SK-N-SH (cell line): ENCODE results near the gene WBP2NL. TPM values are rescaled to one million over a fixed set of nuclear protein-coding genes. Genes with fewer than 3 reads are reported as not detected.

Experiments used
- CTCF ChIA-PET: fragments of 300-600, 350-600 bp; formaldehyde crosslinking; extraction: SDS; loops from one replicate; lab custom pipeline; 2021; lab: Yijun Ruan, JAX
- POLR2A ChIA-PET: fragments of 350-600 bp; sonication (Branson Sonifier 250); formaldehyde crosslinking; extraction: SDS; loops from one replicate; lab custom pipeline; 2020; ENCODE audit warnings: antibody characterized with exemption, inconsistent platforms; lab: Yijun Ruan, JAX
- DNase-seq: peaks from one replicate; pipeline ENCODE4 v3.0.0; 2012
- H2AFZ ChIP-seq: fragments of 200-600 bp; sonication (generic); 2 replicates; pipeline ENCODE4 v1.8.1; 2016; ENCODE audit warnings: antibody characterized with exemption, mild to moderate bottlenecking, low read depth
- H3F3A ChIP-seq: fragments of 200-600 bp; sonication (generic); replicated peaks from 2 replicates; pipeline ENCODE3; 2016; ENCODE audit warnings: antibody characterized with exemption, mild to moderate bottlenecking; ENCODE audit not compliant: insufficient read depth
- H3K27ac ChIP-seq, 2 experiments: fragments of 200-500 bp in 1 of 2; fragments of 200-600 bp in 1 of 2; sonication (Bioruptor generic) in 1 of 2; sonication (generic), shearing (Covaris generic) in 1 of 2; 2 replicates each; pipeline versions ENCODE4 v1.5.1 to v1.6.1; 2014 to 2016; ENCODE audit warnings: low read depth in 2 of 2, inconsistent platforms in 1 of 2, low read length in 1 of 2, mild to moderate bottlenecking in 1 of 2, mixed read lengths in 1 of 2
- H3K27me3 ChIP-seq: fragments of 200-600 bp; sonication (generic), shearing (Covaris generic); 2 replicates; pipeline ENCODE4 v1.6.1; 2016; ENCODE audit warnings: mixed run types; ENCODE audit not compliant: insufficient read depth
- H3K36me3 ChIP-seq, 2 experiments: fragments of 200-500 bp in 1 of 2; fragments of 200-600 bp in 1 of 2; sonication (Bioruptor generic) in 1 of 2; sonication (generic) in 1 of 2; replicated peaks in 1 of 2; 2 replicates each; pipeline versions ENCODE3 to v1.5.1; 2014 to 2016; ENCODE audit warnings: low read length in 1 of 2, mild to moderate bottlenecking in 1 of 2; ENCODE audit not compliant: insufficient read depth in 2 of 2, control insufficient read depth in 1 of 2
- H3K4me1 ChIP-seq, 2 experiments: fragments of 200-500 bp in 1 of 2; fragments of 200-600 bp in 1 of 2; sonication (Bioruptor generic) in 1 of 2; sonication (generic), shearing (Covaris generic) in 1 of 2; 2 replicates each; pipeline versions ENCODE4 v1.5.1 to v1.6.1; 2014 to 2016; ENCODE audit warnings: low read depth in 1 of 2, low read length in 1 of 2, mixed run types in 1 of 2; ENCODE audit not compliant: insufficient read depth in 2 of 2, control insufficient read depth in 1 of 2
- H3K4me2 ChIP-seq: fragments of 200-600 bp; sonication (generic), shearing (Covaris generic); 2 replicates; pipeline ENCODE4 v1.6.1; 2017; ENCODE audit warnings: mixed run types
- H3K4me3 ChIP-seq, 2 experiments: fragments of 200-500 bp in 1 of 2; fragments of 200-600 bp in 1 of 2; sonication (Bioruptor generic) in 1 of 2; sonication (generic), shearing (Covaris generic) in 1 of 2; 2 replicates each; pipeline versions ENCODE4 v1.5.1 to v1.8.1; 2014 to 2016; ENCODE audit warnings: low read depth in 2 of 2, inconsistent platforms in 1 of 2, low read length in 1 of 2, mild to moderate bottlenecking in 1 of 2, mixed read lengths in 1 of 2, moderate library complexity in 1 of 2
- H3K79me2 ChIP-seq: fragments of 200-600 bp; sonication (generic); 2 replicates; pipeline ENCODE4 v1.8.1; 2017; ENCODE audit warnings: mild to moderate bottlenecking; ENCODE audit not compliant: insufficient read depth
- H3K9ac ChIP-seq: fragments of 200-600 bp; sonication (generic); 2 replicates; pipeline ENCODE4 v1.6.1; 2017; ENCODE audit warnings: mixed run types
- H3K9me2 ChIP-seq: fragments of 200-600 bp; sonication (generic); 2 replicates; pipeline ENCODE4 v1.6.1; 2017; ENCODE audit warnings: mixed run types
- H3K9me3 ChIP-seq: fragments of 200-600 bp; sonication (generic); 2 replicates; pipeline ENCODE4 v1.6.1; 2017; ENCODE audit warnings: mixed run types, mild to moderate bottlenecking, moderate library complexity
- H4K20me1 ChIP-seq: fragments of 200-600 bp; sonication (generic); 2 replicates; pipeline ENCODE4 v1.6.1; 2017; ENCODE audit warnings: mild to moderate bottlenecking, mixed run types; ENCODE audit not compliant: insufficient read depth
- ELF1 ChIP-seq: IDR thresholded peaks from 2 replicates; pipeline ENCODE4 v1.4.0; 2012
- EZH2phosphoT487 ChIP-seq: fragments of 200-600 bp; sonication (generic); IDR thresholded peaks from 2 replicates; pipeline ENCODE4 v1.6.1; 2017; ENCODE audit warnings: low read depth, mixed run types, mild to moderate bottlenecking, antibody characterized with exemption, moderate library complexity, borderline replicate concordance
- FOSL2 ChIP-seq: IDR thresholded peaks from 2 replicates; pipeline ENCODE4 v1.4.0; 2012; ENCODE audit warnings: low read depth, mild to moderate bottlenecking, moderate library complexity, borderline replicate concordance
- FOXM1 ChIP-seq: IDR thresholded peaks from 2 replicates; pipeline ENCODE4 v1.4.0; 2012; ENCODE audit warnings: low read depth, mild to moderate bottlenecking
- GATA2 ChIP-seq: sonication (generic); formaldehyde crosslinking; IDR thresholded peaks from 2 replicates; pipeline ENCODE4 v1.5.0; 2020; ENCODE audit warnings: mild to moderate bottlenecking, missing genetic modification reagents
- JUND ChIP-seq: IDR thresholded peaks from 2 replicates; pipeline ENCODE4 v1.4.0; 2012
- MAX ChIP-seq: IDR thresholded peaks from 2 replicates; pipeline ENCODE4 v1.4.0; 2012; ENCODE audit warnings: low read depth
- PBX3 ChIP-seq: IDR thresholded peaks from 2 replicates; pipeline ENCODE4; 2012
- POLR2AphosphoS5 ChIP-seq: IDR thresholded peaks from 2 replicates; pipeline ENCODE4 v1.6.1; 2012; ENCODE audit warnings: low read depth, low read length
- RXRA ChIP-seq: IDR thresholded peaks from 2 replicates; pipeline ENCODE4 v1.4.0; 2012; ENCODE audit warnings: low read depth, mild to moderate bottlenecking, borderline replicate concordance
- SMC3 ChIP-seq: IDR thresholded peaks from 2 replicates; pipeline ENCODE4 v1.6.1; 2012; ENCODE audit warnings: low read depth, low read length, improper control_type of control experiment
- TAF1 ChIP-seq: IDR thresholded peaks from 2 replicates; pipeline ENCODE4 v1.6.1; 2012; ENCODE audit warnings: low read depth, mild to moderate bottlenecking, low read length, moderate library complexity, borderline replicate concordance
- TCF12 ChIP-seq: IDR thresholded peaks from 2 replicates; pipeline ENCODE4 v1.4.0; 2012
- USF2 ChIP-seq: fragments of 150-350 bp; IDR thresholded peaks from 2 replicates; pipeline ENCODE4 v1.6.1; 2017; ENCODE audit warnings: antibody characterized with exemption, low read length, low read depth, borderline replicate concordance
- WGBS: methylation state at CpG from one replicate; pipeline ENCODE4 v1.1.6; 2017; ENCODE audit warnings: low lambda C conversion rate; 5-methylcytosine and 5-hydroxymethylcytosine counted together
- polyA plus RNA-seq, 3 experiments: library from polyadenylated mRNA; depleted of rRNA; stranded (reverse); fragments of >200 nt; gene quantifications; 2 replicates each; pipeline ENCODE4 v1.2.3, GENCODE V29; 2012
- TF ChIP-seq, protein P1 (sequence below): IDR thresholded peaks from 2 replicates; pipeline ENCODE4 v1.4.0; 2012; ENCODE audit warnings: low read depth, borderline replicate concordance
- TF ChIP-seq, protein P2 (sequence below): fragments of 200-600 bp; sonication (generic); IDR thresholded peaks from 2 replicates; pipeline ENCODE4 v1.6.1; 2017; ENCODE audit warnings: antibody characterized with exemption, mild to moderate bottlenecking, moderate library complexity

The WBP2NL gene
- polyA plus RNA-seq, 1 of the 3 experiments (the other 2 are of a cell fraction), result 0.07 TPM

DNA sequence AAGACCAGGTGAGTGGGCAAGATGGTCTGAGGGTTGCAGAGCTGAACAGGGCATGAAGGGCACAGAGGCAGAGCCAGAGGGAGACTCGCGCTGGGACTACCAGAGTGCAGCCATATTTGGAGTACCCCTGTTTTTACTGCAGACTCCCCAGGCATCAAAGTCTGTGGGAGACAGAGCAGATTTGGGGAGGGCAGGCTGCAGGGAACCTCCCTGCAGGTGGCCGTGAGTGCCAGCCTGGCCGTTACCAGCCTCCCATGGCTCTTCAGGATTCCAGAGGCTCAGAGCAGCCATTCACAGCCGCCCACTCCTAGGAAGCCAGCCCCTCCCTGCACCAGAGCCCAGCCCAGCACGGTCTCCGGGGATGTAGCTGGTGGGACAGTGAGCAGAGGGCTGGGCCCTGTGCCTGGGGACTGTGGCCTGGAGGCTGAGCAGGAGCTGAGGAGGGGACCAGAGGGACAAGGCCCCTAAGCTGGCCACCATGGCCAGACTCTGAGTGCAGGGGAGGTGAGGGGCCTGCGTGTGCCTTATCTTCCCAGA, 29.4 kb upstream of the WBP2NL start, which contains the start of gene SEPTIN3:
Gene SEPTIN3, plus strand, starts transcription at position 334 of the 537 bp plus-strand sequence. CDS start 2,050 bp downstream, outside the sequence.
- Histone ChIP-seq H3K79me2 (no peaks in the 10 kb centered on the region), H3F3A (no peaks in the 10 kb centered on the region), H3K9me2 (no peaks in the 10 kb centered on the region), H3K4me3 (no peak within 1 kb of the TSS), H3K9me3 (no peaks in the 10 kb centered on the region), H2AFZ (no peak within 1 kb of the TSS), H4K20me1 (no peaks in the 10 kb centered on the region), H3K36me3 (no peaks in the 10 kb centered on the region), H3K27ac (no peak within 1 kb of the TSS), H3K27me3 (no peaks in the 10 kb centered on the region), H3K9ac (no peak within 1 kb of the TSS), H3K4me2 (no peak within 1 kb of the TSS), H3K4me1 (peaks cover 0 to 10% of the 10 kb centered on the region in 2 experiments; a peak in 1 of 4 replicates)
- WGBS, result 75% methylated on average over 2 of the region's 8 CpGs
- DNase-seq, result peak; percentile 39
- TF ChIP-seq FOSL2 (no peak), SMC3 (no peak), EZH2phosphoT487 (no peak), ELF1 (no peak), TAF1 (no peak), USF2 (no peak), GATA2 (no peak), RXRA (no peak)
- TF ChIP-seq, protein P1, sequence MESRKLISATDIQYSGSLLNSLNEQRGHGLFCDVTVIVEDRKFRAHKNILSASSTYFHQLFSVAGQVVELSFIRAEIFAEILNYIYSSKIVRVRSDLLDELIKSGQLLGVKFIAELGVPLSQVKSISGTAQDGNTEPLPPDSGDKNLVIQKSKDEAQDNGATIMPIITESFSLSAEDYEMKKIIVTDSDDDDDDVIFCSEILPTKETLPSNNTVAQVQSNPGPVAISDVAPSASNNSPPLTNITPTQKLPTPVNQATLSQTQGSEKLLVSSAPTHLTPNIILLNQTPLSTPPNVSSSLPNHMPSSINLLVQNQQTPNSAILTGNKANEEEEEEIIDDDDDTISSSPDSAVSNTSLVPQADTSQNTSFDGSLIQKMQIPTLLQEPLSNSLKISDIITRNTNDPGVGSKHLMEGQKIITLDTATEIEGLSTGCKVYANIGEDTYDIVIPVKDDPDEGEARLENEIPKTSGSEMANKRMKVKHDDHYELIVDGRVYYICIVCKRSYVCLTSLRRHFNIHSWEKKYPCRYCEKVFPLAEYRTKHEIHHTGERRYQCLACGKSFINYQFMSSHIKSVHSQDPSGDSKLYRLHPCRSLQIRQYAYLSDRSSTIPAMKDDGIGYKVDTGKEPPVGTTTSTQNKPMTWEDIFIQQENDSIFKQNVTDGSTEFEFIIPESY, result no peak
- TF ChIP-seq, protein P2, sequence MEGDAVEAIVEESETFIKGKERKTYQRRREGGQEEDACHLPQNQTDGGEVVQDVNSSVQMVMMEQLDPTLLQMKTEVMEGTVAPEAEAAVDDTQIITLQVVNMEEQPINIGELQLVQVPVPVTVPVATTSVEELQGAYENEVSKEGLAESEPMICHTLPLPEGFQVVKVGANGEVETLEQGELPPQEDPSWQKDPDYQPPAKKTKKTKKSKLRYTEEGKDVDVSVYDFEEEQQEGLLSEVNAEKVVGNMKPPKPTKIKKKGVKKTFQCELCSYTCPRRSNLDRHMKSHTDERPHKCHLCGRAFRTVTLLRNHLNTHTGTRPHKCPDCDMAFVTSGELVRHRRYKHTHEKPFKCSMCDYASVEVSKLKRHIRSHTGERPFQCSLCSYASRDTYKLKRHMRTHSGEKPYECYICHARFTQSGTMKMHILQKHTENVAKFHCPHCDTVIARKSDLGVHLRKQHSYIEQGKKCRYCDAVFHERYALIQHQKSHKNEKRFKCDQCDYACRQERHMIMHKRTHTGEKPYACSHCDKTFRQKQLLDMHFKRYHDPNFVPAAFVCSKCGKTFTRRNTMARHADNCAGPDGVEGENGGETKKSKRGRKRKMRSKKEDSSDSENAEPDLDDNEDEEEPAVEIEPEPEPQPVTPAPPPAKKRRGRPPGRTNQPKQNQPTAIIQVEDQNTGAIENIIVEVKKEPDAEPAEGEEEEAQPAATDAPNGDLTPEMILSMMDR, result no peak
- ChIA-PET CTCF (interaction anchor here (0.7 to 1.3 kb wide), 3 partner anchors 11 to 17 kb away, joined by 4 to 6 read pairs (median 5); partner anchors contain the start of gene SMIM45), POLR2A (no interaction called here)

DNA sequence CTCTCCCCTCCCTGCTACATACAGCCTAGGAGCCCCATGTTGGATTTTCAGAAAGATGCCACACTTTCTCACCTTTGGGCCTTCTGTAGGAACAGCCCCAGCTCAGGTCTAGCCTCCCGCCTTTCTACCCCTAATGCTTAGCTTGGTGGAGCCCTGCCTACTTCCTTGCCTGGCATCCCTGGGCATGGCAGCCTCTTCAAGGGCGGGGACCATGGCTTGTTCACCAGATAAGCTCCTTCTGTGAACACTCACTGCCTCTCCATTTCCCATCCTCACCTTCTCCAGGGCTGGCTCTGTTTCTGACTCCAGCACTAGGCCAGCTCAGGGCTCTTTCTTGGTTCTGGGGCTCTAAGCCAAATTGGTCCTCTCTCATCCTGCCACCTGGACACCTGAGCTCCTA, 28.0 kb upstream of the WBP2NL start:
- H3F3A ChIP-seq, result no peaks in the 10 kb centered on the region
- peaks cover 0 to 15% of the 10 kb centered on the region in 2 experiments; a peak in 1 of 4 replicates for H3K4me1 ChIP-seq
- H3K27ac ChIP-seq, result no peak overlapping the region
- 52% methylated on average over 2 of the region's 2 CpGs for WGBS
- no peak for DNase-seq
- H3K9me2 ChIP-seq, result no peaks in the 10 kb centered on the region
- H3K27me3 ChIP-seq, result no peaks in the 10 kb centered on the region
- H2AFZ ChIP-seq, result no peak overlapping the region
- POLR2A ChIA-PET, result no interaction called here
- CTCF ChIA-PET, result interaction anchor here (1.2 kb wide), 1 partner anchor 11 kb away, joined by 3 read pairs; no protein-coding TSS in a partner anchor
- TF ChIP-seq JUND (no peak), FOXM1 (no peak), TCF12 (no peak), USF2 (no peak), POLR2AphosphoS5 (no peak), TAF1 (no peak), MAX (no peak), ELF1 (no peak), GATA2 (no peak), PBX3 (no peak), RXRA (no peak)
- TF ChIP-seq, protein P1, result no peak
- H4K20me1 ChIP-seq, result no peaks in the 10 kb centered on the region
- H3K9me3 ChIP-seq, result no peaks in the 10 kb centered on the region
- no peaks in the 10 kb centered on the region for H3K36me3 ChIP-seq
- no peak overlapping the region for H3K9ac ChIP-seq
- H3K4me3 ChIP-seq, result no peak overlapping the region
- no peaks in the 10 kb centered on the region for H3K79me2 ChIP-seq
- no peak overlapping the region for H3K4me2 ChIP-seq
